HepG2 (cell line): ENCODE measurements around the gene ZNRF3.
"Not testable (repeated sequence)": the region's sequence is repeated elsewhere in the genome, so short reads cannot be mapped to it uniquely, and the experiment has no call there.

Source experiments
- CTCF ChIP-seq: sonication (generic); formaldehyde crosslinking; IDR thresholded peaks from 2 replicates; pipeline ENCODE4 v1.5.0; 2020; ENCODE audit warnings: mild to moderate bottlenecking, missing genetic modification reagents, moderate library complexity
- DPF2 ChIP-seq: sonication (generic); formaldehyde crosslinking; IDR thresholded peaks from 2 replicates; pipeline ENCODE4 v1.4.0; 2020; ENCODE audit warnings: mild to moderate bottlenecking, low read depth, missing genetic modification reagents, borderline replicate concordance
- ISL2 ChIP-seq: sonication (generic); formaldehyde crosslinking; IDR thresholded peaks from 2 replicates; pipeline ENCODE4 v1.5.0; 2020; ENCODE audit warnings: missing genetic modification reagents
- NFIC ChIP-seq: IDR thresholded peaks from 2 replicates; pipeline ENCODE4 v1.6.1; 2012; ENCODE audit warnings: mild to moderate bottlenecking, low read length, inconsistent platforms
- TAF15 ChIP-seq: fragments of 200-400 bp; formaldehyde crosslinking; IDR thresholded peaks from one replicate; pipeline ENCODE4 v1.6.1; 2018; ENCODE audit warnings: mild to moderate bottlenecking, low read depth, low read length; ENCODE audit not compliant: poor library complexity, severe bottlenecking
- USF2 ChIP-seq, 2 experiments: sonication (generic) in 1 of 2; formaldehyde crosslinking in 1 of 2; IDR thresholded peaks; 2 replicates each; pipeline versions ENCODE4 v1.5.1 to v1.6.1; 2011 to 2020; ENCODE audit warnings: borderline replicate concordance in 1 of 2, low read depth in 1 of 2, low read length in 1 of 2, mild to moderate bottlenecking in 1 of 2, missing genetic modification reagents in 1 of 2, moderate library complexity in 1 of 2
- ZFX ChIP-seq: sonication (generic); formaldehyde crosslinking; IDR thresholded peaks from 2 replicates; pipeline ENCODE4 v1.4.0; 2020; ENCODE audit warnings: mild to moderate bottlenecking, low read depth, missing genetic modification reagents, moderate library complexity
- ZNF263 ChIP-seq: sonication (generic); formaldehyde crosslinking; IDR thresholded peaks from 2 replicates; pipeline ENCODE4 v1.4.0; 2020; ENCODE audit warnings: missing genetic modification reagents

GRCh38 chr22:29039684-29040083 lies 156.3 kb downstream of the ZNRF3 start:
- TF ChIP-seq NFIC; USF2 (IDR thresholded peaks at IDR 0.05; ENCODE audit: low read depth, low read length); USF2 (CRISPR knock-in tag; IDR thresholded peaks at IDR 0.05; ENCODE audit: borderline replicate concordance); ISL2 (CRISPR knock-in tag); DPF2; TAF15; CTCF (CRISPR knock-in tag); ZNF263 (CRISPR knock-in tag); ZFX: not testable (repeated sequence)
